ENCODE data around the gene GPBP1.

The GPBP1 gene

GRCh38 chr5:57171816-57172465 lies 1.9 kb upstream of the GPBP1 start:
- H3K36me3 ChIP-seq (ENCODE audit: low read length) = peaks cover 10% of the 10 kb centered on the region
- peak overlapping the region; percentile 95 for H2AFZ ChIP-seq (ENCODE audit: low read depth, low read length, severe bottlenecking)
- peak overlapping the region; percentile 91 for H3K27ac ChIP-seq (ENCODE audit: low read depth, low read length)
- H3K4me2 ChIP-seq (ENCODE audit: low read depth, low read length, poor library complexity, severe bottlenecking) = peak overlapping the region; percentile 97
- peaks cover 13% of the 10 kb centered on the region for H4K20me1 ChIP-seq (ENCODE audit: low read depth, low read length)
- H3K4me3 ChIP-seq (ENCODE audit: insufficient read depth, low read length, poor library complexity, severe bottlenecking) = peak overlapping the region; percentile 92
- no peak for TF ChIP-seq EZH2phosphoT487 (conservative IDR thresholded peaks at IDR 0.05; ENCODE audit: low read length)
- TF ChIP-seq CTCF (IDR thresholded peaks at IDR 0.05; ENCODE audit: insufficient read depth, low read length, poor library complexity, severe bottlenecking) = no peak
- H3K27me3 ChIP-seq (ENCODE audit: low read length) = no peaks in the 10 kb centered on the region
- H3K9me3 ChIP-seq (ENCODE audit: insufficient read depth, low read length) = no peaks in the 10 kb centered on the region
- H3K9me2 ChIP-seq (replicated peaks; ENCODE audit: insufficient read depth, low read length) = no peaks in the 10 kb centered on the region
- peaks cover 39% of the 10 kb centered on the region for H3F3A ChIP-seq (ENCODE audit: insufficient read depth)
- peaks cover 31% of the 10 kb centered on the region for H3K79me2 ChIP-seq (ENCODE audit: insufficient read depth, low read length)
- peak overlapping the region; percentile 90 for H3K9ac ChIP-seq (ENCODE audit: low read length)

GRCh38 chr5:57172466-57173318 lies 1.2 kb upstream of the GPBP1 start:
- Histone ChIP-seq H3K27ac (ENCODE audit: low read depth, low read length) (peak overlapping the region; percentile 91), H3K9ac (ENCODE audit: low read length) (peak overlapping the region; percentile 90), H2AFZ (ENCODE audit: low read depth, low read length, severe bottlenecking) (peak overlapping the region; percentile 95), H3K27me3 (ENCODE audit: low read length) (no peaks in the 10 kb centered on the region), H3F3A (ENCODE audit: insufficient read depth) (peaks cover 39% of the 10 kb centered on the region), H4K20me1 (ENCODE audit: low read depth, low read length) (peaks cover 19% of the 10 kb centered on the region), H3K9me3 (ENCODE audit: insufficient read depth, low read length) (no peaks in the 10 kb centered on the region), H3K36me3 (ENCODE audit: low read length) (peaks cover 11% of the 10 kb centered on the region), H3K9me2 (replicated peaks; ENCODE audit: insufficient read depth, low read length) (no peaks in the 10 kb centered on the region), H3K4me3 (ENCODE audit: insufficient read depth, low read length, poor library complexity, severe bottlenecking) (peak overlapping the region; percentile 92), H3K4me2 (ENCODE audit: low read depth, low read length, poor library complexity, severe bottlenecking) (peak overlapping the region; percentile 97), H3K79me2 (ENCODE audit: insufficient read depth, low read length) (peaks cover 38% of the 10 kb centered on the region)
- TF ChIP-seq CTCF (IDR thresholded peaks at IDR 0.05; ENCODE audit: insufficient read depth, low read length, poor library complexity, severe bottlenecking) (no peak), EZH2phosphoT487 (conservative IDR thresholded peaks at IDR 0.05; ENCODE audit: low read length) (no peak)

- Histone ChIP-seq H3K4me2 (ENCODE audit: low read depth, low read length, poor library complexity, severe bottlenecking) (peak overlapping the region; percentile 97), H3K9ac (ENCODE audit: low read length) (peak overlapping the region; percentile 90), H2AFZ (ENCODE audit: low read depth, low read length, severe bottlenecking) (peak overlapping the region; percentile 95), H3K9me3 (ENCODE audit: insufficient read depth, low read length) (no peaks in the 10 kb centered on the region), H3K9me2 (replicated peaks; ENCODE audit: insufficient read depth, low read length) (no peaks in the 10 kb centered on the region), H3K36me3 (ENCODE audit: low read length) (peaks cover 21% of the 10 kb centered on the region), H3K79me2 (ENCODE audit: insufficient read depth, low read length) (peaks cover 54% of the 10 kb centered on the region), H3F3A (ENCODE audit: insufficient read depth) (peaks cover 48% of the 10 kb centered on the region), H3K4me3 (ENCODE audit: insufficient read depth, low read length, poor library complexity, severe bottlenecking) (peak overlapping the region; percentile 92), H4K20me1 (ENCODE audit: low read depth, low read length) (peaks cover 33% of the 10 kb centered on the region), H3K27ac (ENCODE audit: low read depth, low read length) (peak overlapping the region; percentile 91), H3K27me3 (ENCODE audit: low read length) (no peaks in the 10 kb centered on the region)
- no peak for TF ChIP-seq EZH2phosphoT487 (conservative IDR thresholded peaks at IDR 0.05; ENCODE audit: low read length)
- no peak for TF ChIP-seq CTCF (IDR thresholded peaks at IDR 0.05; ENCODE audit: insufficient read depth, low read length, poor library complexity, severe bottlenecking)
Observed at GRCh38 chr5:57174128-57174889, 450 bp downstream of the GPBP1 start.
